Erythroblast (primary cell): ENCODE measurements around the gene CCDC188.

Experiments
- GATA1 ChIP-seq: IDR thresholded peaks from 2 replicates; pipeline ENCODE4 v1.6.1; 2011; ENCODE audit warnings: low read depth, mild to moderate bottlenecking, control low read depth, low read length, moderate library complexity
- POLR2A ChIP-seq: IDR thresholded peaks from 2 replicates; pipeline ENCODE4 v1.6.1; 2011; ENCODE audit warnings: mild to moderate bottlenecking, low read length

DNA sequence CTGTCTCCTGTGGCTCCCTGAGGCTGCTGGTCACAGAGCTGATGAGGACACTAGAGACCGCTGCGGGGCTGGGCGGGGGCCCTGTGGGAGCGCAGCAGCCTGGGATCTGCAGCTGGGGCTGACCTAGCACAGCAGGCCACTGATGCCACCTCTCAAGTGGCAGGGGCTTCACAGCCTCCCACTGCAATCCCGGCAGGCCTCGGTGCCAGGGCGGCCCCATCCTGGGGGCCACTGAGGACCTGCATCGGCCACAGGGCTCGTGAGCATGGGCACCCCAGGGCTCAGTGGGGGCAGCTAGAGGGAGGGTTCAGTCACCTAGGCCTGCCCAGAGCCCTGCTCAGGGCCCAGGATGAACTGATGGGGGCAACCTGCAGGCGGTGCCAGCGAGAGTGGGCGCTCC is 14.6 kb upstream of the CCDC188 start:
- TF ChIP-seq POLR2A (no peak), GATA1 (no peak)
